ENCODE results near the gene FGD5.

Gene FGD5

GRCh38 chr3:14943042-14943441 is 124.3 kb downstream of the FGD5 start:
- no peak for DNase-seq

DNA sequence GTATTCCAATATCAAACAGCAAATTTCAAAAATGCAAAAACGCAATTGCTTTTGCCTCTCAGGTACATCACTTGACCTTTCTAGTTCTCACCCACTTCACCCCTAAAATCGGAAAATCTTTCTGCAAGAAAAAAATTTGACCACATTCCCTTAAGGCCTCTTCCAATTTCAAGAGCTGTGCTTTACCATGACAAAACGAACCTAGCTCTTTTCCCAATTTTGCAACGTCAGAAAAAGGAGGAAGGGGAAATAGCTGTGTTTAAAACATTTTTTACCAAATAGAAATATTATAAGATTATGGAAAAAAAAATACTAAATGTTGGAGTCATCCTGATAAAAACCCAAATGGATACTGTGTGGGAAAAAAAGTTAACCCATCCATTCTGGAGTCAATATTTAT is 127.5 kb downstream of the FGD5 start:
- DNase-seq, result no peak

- no peak for DNase-seq
Observed at GRCh38 chr3:14946739-14947099, 128.0 kb downstream of the FGD5 start.

DNA sequence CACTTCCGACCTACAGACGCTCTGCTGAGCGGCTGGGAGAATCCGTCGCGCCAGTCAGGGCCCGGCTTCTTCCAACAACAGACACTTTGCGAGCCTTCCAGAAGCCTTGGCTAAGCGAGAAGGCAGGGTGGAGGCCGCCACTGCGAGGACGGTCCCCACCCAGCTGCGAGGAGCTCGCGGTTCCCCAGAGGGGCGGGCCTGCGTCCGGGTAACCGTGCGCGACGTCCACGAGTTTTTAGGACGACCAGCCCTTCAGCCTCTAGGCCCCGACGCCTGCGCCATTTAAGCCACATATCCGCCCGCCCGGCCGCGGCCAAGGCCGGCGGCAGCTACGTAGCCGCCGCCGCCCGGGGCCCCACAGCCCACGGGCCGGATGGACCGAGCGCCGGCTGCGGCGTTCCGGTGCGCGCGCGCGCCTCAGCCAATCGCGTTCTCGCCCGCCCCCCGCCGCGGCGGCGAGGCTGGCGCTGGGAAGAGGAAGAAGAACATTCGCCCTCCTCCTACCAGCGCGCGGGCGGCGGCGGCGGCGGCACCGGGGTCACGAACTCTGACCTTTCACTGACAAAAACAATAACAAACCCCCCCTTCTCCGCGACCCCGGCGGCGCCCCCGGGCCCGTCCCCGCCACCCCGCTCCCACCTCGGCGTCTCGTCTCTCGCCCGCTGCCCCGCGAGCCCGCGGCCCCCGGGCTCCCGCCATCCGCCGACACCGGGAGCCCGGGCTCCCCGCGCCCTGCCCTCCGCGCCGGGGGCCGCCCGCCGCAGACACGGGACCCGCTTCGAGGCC is 128.5 kb downstream of the FGD5 start, which contains the start of gene NR2C2:
NR2C2 (plus strand) TSS at position 484 of the 786 bp plus-strand sequence. CDS start 56,332 bp downstream, outside the sequence.
- peak; percentile 89 for DNase-seq

DNA sequence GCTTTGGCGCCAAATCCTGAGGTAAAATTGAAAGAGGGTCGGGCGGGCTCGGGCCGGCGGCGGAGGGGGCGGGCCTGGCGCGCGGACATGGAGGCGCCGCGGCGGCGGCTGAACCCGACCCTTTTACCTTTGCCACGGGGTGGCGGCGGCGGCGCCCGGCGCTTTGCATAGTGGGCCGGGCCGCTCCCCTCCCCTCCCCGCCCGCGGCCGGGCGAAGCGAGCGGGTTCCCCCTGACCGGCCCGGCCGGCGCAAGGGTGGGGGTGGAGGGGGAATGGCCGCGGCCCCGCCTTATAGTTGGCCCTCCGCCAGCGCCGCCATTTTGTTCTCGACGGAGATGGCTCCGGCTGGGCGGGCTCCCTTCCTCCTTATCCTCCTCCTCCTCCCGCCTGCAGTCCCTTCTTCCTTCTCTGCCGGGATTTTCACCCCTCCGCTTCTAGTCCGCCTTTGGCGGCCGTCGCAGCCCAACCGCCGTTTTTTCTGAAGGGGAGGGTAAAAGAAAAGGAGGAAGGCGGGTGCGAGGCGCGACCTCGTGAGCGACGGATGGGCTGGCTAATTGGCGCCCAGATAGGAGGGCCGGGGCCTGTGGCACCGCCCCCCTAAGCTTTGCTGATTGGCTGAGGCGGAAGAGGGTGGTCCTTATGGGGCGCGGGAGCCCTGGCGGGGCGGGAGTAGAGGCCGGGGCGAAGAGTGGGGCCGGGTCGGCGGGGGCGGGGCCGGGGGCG is 129.3 kb downstream of the FGD5 start:
- DNase-seq, result peak; percentile 96

- DNase-seq, result no peak
Observed at GRCh38 chr3:14948609-14949038, 129.9 kb downstream of the FGD5 start.

GRCh38 chr3:14949126-14949525 is 130.4 kb downstream of the FGD5 start:
- no peak for DNase-seq

DNA sequence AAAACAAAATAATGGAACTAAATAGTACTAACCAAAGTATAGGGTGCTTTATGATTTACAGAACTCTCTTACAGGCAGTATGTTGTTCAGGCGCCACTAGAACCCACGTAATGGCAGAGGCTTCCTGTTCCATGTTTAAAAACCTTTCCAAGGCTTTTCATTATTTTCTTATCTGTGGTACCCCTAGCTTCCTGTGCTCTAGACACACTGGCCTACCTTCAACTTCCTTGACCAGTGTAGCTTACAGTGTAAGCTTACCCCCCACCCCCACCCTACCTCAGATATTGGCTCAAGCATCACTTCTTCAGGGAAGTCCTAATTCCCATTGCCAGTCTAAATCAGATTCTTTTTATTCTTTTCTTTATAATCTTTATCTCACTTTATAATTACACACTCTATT is 131.5 kb downstream of the FGD5 start:
- DNase-seq, result no peak

- no peak for DNase-seq
Observed at GRCh38 chr3:14957153-14957552, 138.4 kb downstream of the FGD5 start.

DNA sequence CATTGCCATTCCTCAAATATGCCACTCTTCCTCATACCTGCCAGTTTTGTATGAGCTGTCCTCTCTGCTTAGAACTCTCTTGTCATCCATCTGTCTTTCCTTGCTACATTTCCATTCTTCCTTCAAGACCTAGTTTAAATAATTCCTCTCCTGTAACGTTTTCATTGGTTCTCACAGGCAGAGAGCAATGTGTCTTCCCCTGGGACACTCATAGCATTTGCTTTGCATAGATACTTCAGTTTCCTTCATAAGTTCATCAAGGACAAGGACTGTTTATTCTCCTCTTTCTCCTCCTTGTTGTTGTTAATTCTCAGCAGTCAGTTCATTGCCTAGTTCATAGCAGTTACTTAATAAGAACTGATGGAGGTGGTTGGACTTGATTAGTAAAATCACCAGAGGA is 139.2 kb downstream of the FGD5 start:
- no peak for DNase-seq

GRCh38 chr3:14959359-14959943 is 140.7 kb downstream of the FGD5 start:
- DNase-seq, result no peak

DNA sequence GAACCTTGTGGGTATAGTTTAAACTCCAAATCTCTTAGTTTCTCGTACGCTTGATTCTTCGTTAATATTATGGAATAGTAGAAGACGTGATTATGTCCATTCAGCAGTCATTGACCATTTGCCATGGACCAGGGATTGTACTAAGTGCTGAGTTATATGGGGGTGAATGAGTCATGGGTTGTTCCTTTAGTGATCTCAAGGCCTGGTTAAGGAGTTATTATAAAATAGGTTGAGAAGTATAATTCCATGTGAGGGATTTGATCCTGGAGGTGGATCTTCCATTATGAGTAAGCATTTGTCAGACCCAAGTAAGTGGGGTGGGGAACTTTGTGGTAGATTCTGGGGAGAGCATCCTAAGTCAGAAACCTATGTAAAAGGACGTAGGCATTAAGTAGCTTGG is 144.0 kb downstream of the FGD5 start:
- DNase-seq, result no peak

DNA sequence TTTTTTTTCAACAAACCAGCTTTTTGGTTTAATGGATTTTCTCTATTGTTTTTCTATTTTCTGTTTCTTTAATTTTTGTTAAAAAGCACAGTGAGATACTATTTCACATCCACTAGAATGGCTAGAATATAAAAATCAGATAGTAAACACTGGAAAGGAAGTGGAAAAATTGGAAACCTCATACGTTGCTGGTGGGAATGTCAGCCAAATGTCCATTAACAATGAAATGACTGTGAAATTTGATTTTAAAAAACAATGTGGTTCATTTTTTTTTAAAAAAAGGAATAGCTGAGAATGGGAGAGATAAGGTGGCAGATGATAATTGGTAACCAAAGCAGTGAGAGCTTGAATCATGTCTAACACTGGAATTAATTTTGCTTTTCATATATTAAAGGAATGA is 148.5 kb downstream of the FGD5 start:
- no peak for DNase-seq

GRCh38 chr3:14969671-14970070 is 150.9 kb downstream of the FGD5 start:
- no peak for DNase-seq

DNA sequence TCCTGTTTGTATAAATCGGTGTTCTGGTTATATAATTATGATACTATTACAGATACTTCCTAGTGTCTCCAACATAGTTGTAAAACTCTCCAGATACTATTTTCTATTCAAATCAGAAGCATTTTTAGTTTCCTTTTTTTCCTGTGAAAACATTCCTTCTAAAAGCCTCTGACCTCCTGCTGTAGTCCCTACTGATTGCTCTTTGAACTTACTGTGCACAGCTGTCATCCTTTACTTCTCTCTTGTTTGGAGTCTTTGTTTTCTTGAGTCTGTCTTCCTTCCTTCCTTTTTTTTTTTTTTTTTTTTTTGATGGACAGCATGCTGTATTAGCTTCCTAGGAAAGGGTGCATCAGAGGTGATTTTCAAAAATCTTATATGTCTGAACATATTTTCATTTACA is 157.6 kb downstream of the FGD5 start:
- no peak for DNase-seq

DNA sequence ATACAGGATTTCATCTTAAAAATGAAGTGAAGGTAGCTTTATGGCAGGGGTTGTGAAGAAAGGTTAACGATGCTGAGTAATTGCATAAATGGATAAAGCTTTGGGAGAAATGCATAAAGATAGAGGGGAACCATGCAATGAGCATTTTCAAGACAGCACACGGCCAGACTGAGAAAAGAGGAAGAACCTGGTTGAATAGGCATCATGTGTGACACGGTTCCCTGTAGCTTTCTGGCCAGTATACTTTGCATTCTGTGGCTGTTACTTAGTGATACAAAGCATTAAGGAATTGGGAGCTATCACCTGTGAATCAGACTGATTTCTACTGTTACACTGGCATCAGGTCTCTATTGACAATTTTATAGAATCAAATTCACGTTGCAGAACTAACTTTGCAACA is 161.9 kb downstream of the FGD5 start:
- no peak for DNase-seq
